Peyer's patch (tissue), 4 donors: ENCODE measurements around the gene USP36. TPM values are rescaled to one million over a fixed set of nuclear protein-coding genes. Genes with fewer than 3 reads are reported as not detected.
A peak's percentile ranks its signal among the peaks of the same experiment; 100 is the strongest.

Experiments used
- DNase-seq, 3 donors: peaks; one replicate each; pipeline ENCODE4 v3.0.0-alpha.2; 2017 to 2019
- H3K27ac ChIP-seq, 4 donors: fragments of 200-600 bp; sonication (generic); one replicate each; pipeline ENCODE4 v1.5.1; 2016 to 2019
- H3K27me3 ChIP-seq, 2 donors: fragments of 200-600 bp; sonication (generic); one replicate each; pipeline ENCODE4 v1.5.1; 2019
- H3K36me3 ChIP-seq, 3 donors: fragments of 200-600 bp; sonication (generic); one replicate each; pipeline ENCODE4 v1.5.1; 2016 to 2019
- H3K4me1 ChIP-seq, 4 donors: fragments of 200-600 bp; sonication (generic); one replicate each; pipeline ENCODE4 v1.5.1; 2016 to 2019
- H3K4me3 ChIP-seq, 4 donors: fragments of 200-600 bp; sonication (generic); 1 replicate in 3 of 4; 2 replicates in 1 of 4; pipeline ENCODE4 v1.5.1; 2016 to 2019; ENCODE audit warnings: mild to moderate bottlenecking in 1 of 4
- H3K9me3 ChIP-seq, 4 donors: fragments of 200-600 bp; sonication (generic); one replicate each; pipeline ENCODE4 v1.5.1; 2016 to 2019; ENCODE audit warnings: mild to moderate bottlenecking in 1 of 4
- CTCF ChIP-seq, 6 experiments: fragments of 450-650 bp in 4 of 6; fragments of 200-600 bp in 2 of 6; sonication (generic) in 1 of 6; IDR thresholded peaks; one replicate each; pipeline ENCODE4 v1.5.1; 2017 to 2019; ENCODE audit warnings: antibody characterized with exemption in 6 of 6, mild to moderate bottlenecking in 3 of 6, moderate library complexity in 1 of 6
- POLR2A ChIP-seq, 2 donors: fragments of 450-650 bp; IDR thresholded peaks; one replicate each; pipeline ENCODE4 v1.5.1; 2017; ENCODE audit warnings: antibody characterized with exemption in 2 of 2, mild to moderate bottlenecking in 2 of 2, moderate library complexity in 2 of 2
- total RNA-seq, 4 donors: library from RNA; depleted of rRNA; stranded (reverse); fragments of >200 nt; gene quantifications; one replicate each; pipeline ENCODE4 v1.1.0, GENCODE V29; 2016

The USP36 gene
- total RNA-seq, 4 donors from 2014 or later: 20.7 to 130 (median 59.9) TPM

DNA sequence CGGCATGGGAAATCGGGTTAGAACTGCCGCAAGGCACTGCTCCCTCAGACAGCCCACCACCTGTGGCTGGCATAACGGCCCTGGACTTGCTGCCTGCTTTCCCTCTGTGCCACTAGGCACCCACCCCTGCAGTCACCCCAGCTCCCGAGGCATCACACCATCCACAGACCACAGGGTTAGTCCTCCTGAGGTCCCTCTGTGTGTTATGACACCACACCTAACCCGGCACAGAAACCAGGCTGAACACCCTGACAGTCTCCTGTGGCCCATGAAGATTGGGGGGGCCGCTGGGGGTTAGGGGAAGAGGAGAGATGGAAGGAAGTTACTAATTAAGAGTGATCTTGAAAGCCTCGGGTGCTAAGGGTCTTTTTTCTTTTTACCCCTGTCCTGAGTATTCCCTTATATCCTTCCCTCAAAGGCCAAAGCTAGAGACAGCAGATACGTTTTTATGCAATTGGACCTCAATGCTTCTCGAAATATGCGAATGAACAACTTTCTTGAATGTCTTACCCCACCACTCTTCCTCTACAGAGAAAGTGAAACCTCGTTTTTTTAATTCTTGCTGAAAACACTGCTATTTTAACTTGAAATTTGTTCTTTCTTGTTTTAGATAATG lies 65.5 kb downstream of the USP36 start:
- Histone ChIP-seq H3K27ac (peak overlapping the region; percentile 76 to 100 (median 79)), H3K4me3 (peak overlapping the region in 3 of 4 donors; percentile 13 to 38 (median 26)), H3K27me3 (no peaks in the 10 kb centered on the region), H3K9me3 (no peaks in the 10 kb centered on the region), H3K36me3 (no peaks in the 10 kb centered on the region), H3K4me1 (peaks cover 0 to 14% (median 9%) of the 10 kb centered on the region in 4 donors)
- TF ChIP-seq CTCF (IDR thresholded peaks at IDR 0.05): no peak
- no peak for TF ChIP-seq POLR2A (IDR thresholded peaks at IDR 0.05)
- DNase-seq: peak; percentile 51 to 86 (median 84)

- DNase-seq: peak in 1 of 3 donors; percentile 15
- peak overlapping the region in 3 of 4 donors; percentile 13 to 38 (median 26) for H3K4me3 ChIP-seq
Measured at GRCh38 chr17:78774453-78774852, 66.2 kb downstream of the USP36 start.

DNA sequence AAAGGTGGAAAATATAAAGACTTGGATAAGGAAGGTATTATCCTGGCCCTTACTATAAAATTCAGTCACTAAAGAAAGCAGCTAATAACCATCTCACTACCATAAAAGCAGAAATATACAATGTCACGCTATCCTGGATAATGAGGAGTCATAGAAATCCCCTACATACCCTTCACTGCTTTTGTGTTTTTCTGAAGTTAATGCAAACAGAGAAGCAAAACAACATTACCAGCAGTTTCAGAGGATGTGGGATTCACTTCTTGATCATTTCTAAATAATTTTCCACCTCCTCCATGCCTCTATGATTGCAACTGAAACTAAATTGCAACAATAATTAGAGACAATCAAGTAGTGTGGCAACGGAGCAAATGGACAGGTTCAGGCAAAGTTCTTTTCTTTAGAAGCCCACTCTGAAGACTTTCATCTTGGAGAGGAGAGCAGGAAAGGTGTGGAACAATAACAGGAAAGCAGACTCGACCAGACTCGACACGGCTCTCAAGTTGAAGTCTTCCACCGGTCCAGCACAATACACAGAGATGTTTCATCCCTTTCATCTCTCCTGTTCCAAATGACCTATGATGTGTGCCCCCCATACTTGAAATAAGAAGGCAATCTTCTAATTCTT lies 68.7 kb downstream of the USP36 start:
- H3K27ac ChIP-seq: peak overlapping the region; percentile 2 to 100 (median 34)
- no peaks in the 10 kb centered on the region for H3K36me3 ChIP-seq
- no peaks in the 10 kb centered on the region for H3K27me3 ChIP-seq
- peak overlapping the region in 2 of 4 donors; percentile 2 to 26 for H3K4me3 ChIP-seq
- TF ChIP-seq CTCF (IDR thresholded peaks at IDR 0.05) (no peak), POLR2A (IDR thresholded peaks at IDR 0.05) (no peak)
- H3K9me3 ChIP-seq: no peaks in the 10 kb centered on the region
- peaks cover 0 to 18% (median 4%) of the 10 kb centered on the region in 4 donors for H3K4me1 ChIP-seq
- no peak for DNase-seq

More at GRCh38 chr17:78774453-78774852, 66.2 kb downstream of the USP36 start:
- H3K9me3 ChIP-seq: no peaks in the 10 kb centered on the region
- no peaks in the 10 kb centered on the region for H3K36me3 ChIP-seq
- peaks cover 0 to 10% (median 6%) of the 10 kb centered on the region in 4 donors for H3K4me1 ChIP-seq
- peak overlapping the region; percentile 76 to 100 (median 79) for H3K27ac ChIP-seq
- no peaks in the 10 kb centered on the region for H3K27me3 ChIP-seq
- TF ChIP-seq CTCF (IDR thresholded peaks at IDR 0.05) (no peak), POLR2A (IDR thresholded peaks at IDR 0.05) (no peak)

DNA sequence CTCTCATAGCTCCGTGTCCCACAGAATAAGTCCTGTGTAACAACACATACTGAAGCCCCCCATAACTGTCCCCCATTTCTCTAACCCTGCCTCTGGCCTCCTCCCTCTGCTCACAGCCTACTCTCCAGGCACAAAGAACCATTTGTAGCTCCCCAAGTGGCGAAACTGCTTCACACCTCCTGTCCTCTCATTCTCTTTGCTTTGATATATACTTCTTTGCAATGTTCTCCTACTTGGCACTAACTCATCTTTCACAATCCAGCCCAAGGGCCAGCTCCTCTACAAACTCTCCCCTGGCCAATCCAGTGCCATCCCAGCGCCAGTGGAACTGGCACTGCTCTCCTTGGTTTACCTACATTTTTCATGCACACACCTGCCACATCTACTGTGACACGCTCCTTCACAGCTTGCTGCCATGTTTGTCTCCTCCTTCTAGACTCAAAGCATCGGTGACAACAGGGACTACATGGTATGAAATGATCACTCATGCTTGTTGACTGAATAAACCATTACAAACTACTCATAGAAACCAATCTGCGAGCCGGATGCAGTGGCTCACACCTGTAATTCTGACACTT lies 71.3 kb downstream of the USP36 start:
- peaks cover 0 to 17% (median 8%) of the 10 kb centered on the region in 4 donors for H3K4me1 ChIP-seq
- no peak overlapping the region for H3K4me3 ChIP-seq
- H3K27me3 ChIP-seq: no peaks in the 10 kb centered on the region
- TF ChIP-seq POLR2A (IDR thresholded peaks at IDR 0.05) (no peak), CTCF (IDR thresholded peaks at IDR 0.05) (no peak)
- H3K27ac ChIP-seq: peak overlapping the region in 1 of 4 donors; percentile 32
- no peaks in the 10 kb centered on the region for H3K9me3 ChIP-seq
- no peaks in the 10 kb centered on the region for H3K36me3 ChIP-seq
- DNase-seq: peak in 1 of 3 donors; percentile 17

GRCh38 chr17:78767806-78768205 lies 72.8 kb downstream of the USP36 start:
- H3K27ac ChIP-seq: peak overlapping the region in 1 of 4 donors; percentile 32
- DNase-seq: peak in 1 of 3 donors; percentile 3
- no peak overlapping the region for H3K4me3 ChIP-seq
- no peaks in the 10 kb centered on the region for H3K9me3 ChIP-seq
- peaks cover 0 to 14% (median 9%) of the 10 kb centered on the region in 4 donors for H3K4me1 ChIP-seq
- no peak for TF ChIP-seq POLR2A (IDR thresholded peaks at IDR 0.05)
- TF ChIP-seq CTCF (IDR thresholded peaks at IDR 0.05): no peak
- H3K36me3 ChIP-seq: no peaks in the 10 kb centered on the region
- H3K27me3 ChIP-seq: no peaks in the 10 kb centered on the region
